Kidney (tissue), 14 donors: ENCODE measurements around the gene GFOD1. TPM values are rescaled to one million over a fixed set of nuclear protein-coding genes. Genes with fewer than 3 reads are reported as not detected.

Experiments used
- DNase-seq, 5 donors: peaks; one replicate each; pipeline ENCODE4 v3.0.0-alpha.2; 2013 to 2020
- FAIRE-seq: peaks from 2 replicates; lab custom pipeline; 2012; peaks lifted over from hg19 to GRCh38; lab: Jason Lieb, UNC
- H3K27ac ChIP-seq, 2 donors: one replicate each; pipeline ENCODE4 v1.7.0; 2013; ENCODE audit warnings: low read depth in 2 of 2, low read length in 2 of 2, inconsistent platforms in 1 of 2
- H3K27me3 ChIP-seq: one replicate; pipeline ENCODE4 v1.7.1; 2013; ENCODE audit warnings: low read length, inconsistent platforms; ENCODE audit not compliant: control insufficient read depth, insufficient read depth
- H3K36me3 ChIP-seq, 3 donors: one replicate each; pipeline versions ENCODE4 v1.7.0 to v1.7.1; 2013; ENCODE audit warnings: low read length in 3 of 3, control low read depth in 1 of 3, inconsistent platforms in 1 of 3; ENCODE audit not compliant: insufficient read depth in 3 of 3, control insufficient read depth in 2 of 3
- H3K4me1 ChIP-seq, 3 donors: one replicate each; pipeline versions ENCODE4 v1.7.0 to v1.7.1; 2013; ENCODE audit warnings: low read length in 3 of 3, inconsistent platforms in 1 of 3, low read depth in 1 of 3; ENCODE audit not compliant: control insufficient read depth in 2 of 3, insufficient read depth in 2 of 3
- H3K4me3 ChIP-seq, 3 donors: one replicate each; pipeline versions ENCODE4 v1.7.0 to v1.8.1; 2013; ENCODE audit warnings: low read length in 3 of 3, control low read depth in 1 of 3, inconsistent platforms in 1 of 3
- H3K9ac ChIP-seq, 3 donors: one replicate each; pipeline versions ENCODE4 v1.7.0 to v1.7.1; 2013; ENCODE audit warnings: low read length in 3 of 3, control low read depth in 1 of 3, inconsistent platforms in 1 of 3
- H3K9me3 ChIP-seq, 3 donors: one replicate each; pipeline versions ENCODE4 v1.7.0 to v1.7.1; 2013; ENCODE audit warnings: low read length in 3 of 3, control low read depth in 1 of 3, inconsistent platforms in 1 of 3; ENCODE audit not compliant: control insufficient read depth in 2 of 3, insufficient read depth in 1 of 3
- intact Hi-C: fragments of 100-400 bp; cut with DNase I; formaldehyde crosslinking; loops from one replicate; pipeline ENCODE4 v1.11.1; 2022
- polyA plus RNA-seq: library from polyadenylated mRNA; stranded (reverse); fragments of 350-450 nt; fragmentation: Illumina TruSeq; extraction: RNeasy Lipid Tissue Mini Kit (QIAGEN cat#74804); gene quantifications from one replicate; pipeline ENCODE4 v1.2.3, GENCODE V29; 2014; ENCODE audit warnings: low read depth, low replicate concordance; ENCODE audit not compliant: insufficient read depth
- total RNA-seq: library from RNA; stranded (reverse); fragmentation: NEBNext Ultra II Directional; extraction: Animal tissue kit (Norgen Biotek cat#: 25700); gene quantifications from one replicate; pipeline ENCODE4 v1.2.1, GENCODE V29; 2021
- TF ChIP-seq, protein P1 (sequence below): IDR thresholded peaks from 3 replicates; pipeline ENCODE4 v1.5.1; 2012; ENCODE audit warnings: mild to moderate bottlenecking, moderate library complexity, borderline replicate concordance; ENCODE audit not compliant: insufficient read depth; ENCODE audit errors: extremely low read depth
- donor health status: control.
- donor health status: control.
- donor health status: control.
- donor health status: control.
- donor health status: control.
- donor health status: DM: yes; HTN: yes; CAD: no.
- donor health status: Normal renal cell carcinoma (clear cell type).

The GFOD1 gene
- total and polyA plus RNA-seq, 2 donors from 2014 or later = 2.1 to 14.6 TPM

GRCh38 chr6:13370623-13371022 lies 116.8 kb downstream of the GFOD1 start:
- Histone ChIP-seq H3K4me3 (no peak overlapping the region), H3K4me1 (no peaks in the 10 kb centered on the region), H3K9ac (no peak overlapping the region), H3K9me3 (no peaks in the 10 kb centered on the region), H3K27me3 (no peaks in the 10 kb centered on the region), H3K27ac (no peak overlapping the region), H3K36me3 (no peaks in the 10 kb centered on the region)
- FAIRE-seq = no peak
- TF ChIP-seq, protein P1, sequence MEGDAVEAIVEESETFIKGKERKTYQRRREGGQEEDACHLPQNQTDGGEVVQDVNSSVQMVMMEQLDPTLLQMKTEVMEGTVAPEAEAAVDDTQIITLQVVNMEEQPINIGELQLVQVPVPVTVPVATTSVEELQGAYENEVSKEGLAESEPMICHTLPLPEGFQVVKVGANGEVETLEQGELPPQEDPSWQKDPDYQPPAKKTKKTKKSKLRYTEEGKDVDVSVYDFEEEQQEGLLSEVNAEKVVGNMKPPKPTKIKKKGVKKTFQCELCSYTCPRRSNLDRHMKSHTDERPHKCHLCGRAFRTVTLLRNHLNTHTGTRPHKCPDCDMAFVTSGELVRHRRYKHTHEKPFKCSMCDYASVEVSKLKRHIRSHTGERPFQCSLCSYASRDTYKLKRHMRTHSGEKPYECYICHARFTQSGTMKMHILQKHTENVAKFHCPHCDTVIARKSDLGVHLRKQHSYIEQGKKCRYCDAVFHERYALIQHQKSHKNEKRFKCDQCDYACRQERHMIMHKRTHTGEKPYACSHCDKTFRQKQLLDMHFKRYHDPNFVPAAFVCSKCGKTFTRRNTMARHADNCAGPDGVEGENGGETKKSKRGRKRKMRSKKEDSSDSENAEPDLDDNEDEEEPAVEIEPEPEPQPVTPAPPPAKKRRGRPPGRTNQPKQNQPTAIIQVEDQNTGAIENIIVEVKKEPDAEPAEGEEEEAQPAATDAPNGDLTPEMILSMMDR = no peak
- DNase-seq = no peak
- intact Hi-C loops = no loop called here

- no peak overlapping the region for H3K4me3 ChIP-seq
- no peaks in the 10 kb centered on the region for H3K9me3 ChIP-seq
- FAIRE-seq (no peak), DNase-seq (no peak)
- no peak overlapping the region for H3K9ac ChIP-seq
- no peaks in the 10 kb centered on the region for H3K27me3 ChIP-seq
- intact Hi-C loops = no loop called here
- H3K27ac ChIP-seq = no peak overlapping the region
- H3K4me1 ChIP-seq = no peaks in the 10 kb centered on the region
- TF ChIP-seq, protein P1 = no peak
- H3K36me3 ChIP-seq = no peaks in the 10 kb centered on the region
Measured at GRCh38 chr6:13369591-13369990, 117.8 kb downstream of the GFOD1 start.

- no peak overlapping the region for H3K9ac ChIP-seq
- H3K27ac ChIP-seq = no peak overlapping the region
- no peaks in the 10 kb centered on the region for H3K9me3 ChIP-seq
- FAIRE-seq (no peak), DNase-seq (no peak)
- H3K27me3 ChIP-seq = no peaks in the 10 kb centered on the region
- H3K4me3 ChIP-seq = no peak overlapping the region
- H3K36me3 ChIP-seq = no peaks in the 10 kb centered on the region
- TF ChIP-seq, protein P1 = no peak
- intact Hi-C loops = no loop called here
- no peaks in the 10 kb centered on the region for H3K4me1 ChIP-seq
Measured at GRCh38 chr6:13368731-13369115, 118.7 kb downstream of the GFOD1 start.

GRCh38 chr6:13368079-13368730 lies 119.2 kb downstream of the GFOD1 start:
- TF ChIP-seq, protein P1 = no peak
- no peak for FAIRE-seq

More at GRCh38 chr6:13368079-13368730, 119.2 kb downstream of the GFOD1 start:
- Histone ChIP-seq H3K9ac (no peak overlapping the region), H3K27ac (no peak overlapping the region), H3K9me3 (no peaks in the 10 kb centered on the region), H3K36me3 (no peaks in the 10 kb centered on the region), H3K27me3 (no peaks in the 10 kb centered on the region), H3K4me3 (no peak overlapping the region), H3K4me1 (no peaks in the 10 kb centered on the region)
- DNase-seq = no peak
- intact Hi-C loops = no loop called here
